Measurements from ENCODE around the gene DIDO1. TPM values are rescaled to one million over a fixed set of nuclear protein-coding genes. Genes with fewer than 3 reads are reported as not detected.

Gene DIDO1
- polyA plus RNA-seq, 1 experiment: 19.8 TPM

GRCh38 chr20:62885896-62886708 lies 40.2 kb downstream of the DIDO1 start:
- no peaks in the 10 kb centered on the region for H3K27me3 ChIP-seq (ENCODE audit: control insufficient read depth, insufficient read depth, low read length)
- TF ChIP-seq CTCF (IDR thresholded peaks at IDR 0.05; ENCODE audit: insufficient read depth, low read depth, low read length): no peak
- H3K4me3 ChIP-seq (ENCODE audit: low read depth, low read length): no peak overlapping the region
- CTCF ChIA-PET: interaction anchor here (1.3 to 7.8 kb wide), 3 partner anchors 14 to 22 kb away, joined by 4 to 44 read pairs (median 5); no protein-coding TSS in a partner anchor
- H3K36me3 ChIP-seq (ENCODE audit: control insufficient read depth, insufficient read depth, low read length): peaks cover 27% of the 10 kb centered on the region
- POLR2A ChIA-PET: no interaction called here
- DNase-seq (ENCODE audit: low read depth): no peak

DNA sequence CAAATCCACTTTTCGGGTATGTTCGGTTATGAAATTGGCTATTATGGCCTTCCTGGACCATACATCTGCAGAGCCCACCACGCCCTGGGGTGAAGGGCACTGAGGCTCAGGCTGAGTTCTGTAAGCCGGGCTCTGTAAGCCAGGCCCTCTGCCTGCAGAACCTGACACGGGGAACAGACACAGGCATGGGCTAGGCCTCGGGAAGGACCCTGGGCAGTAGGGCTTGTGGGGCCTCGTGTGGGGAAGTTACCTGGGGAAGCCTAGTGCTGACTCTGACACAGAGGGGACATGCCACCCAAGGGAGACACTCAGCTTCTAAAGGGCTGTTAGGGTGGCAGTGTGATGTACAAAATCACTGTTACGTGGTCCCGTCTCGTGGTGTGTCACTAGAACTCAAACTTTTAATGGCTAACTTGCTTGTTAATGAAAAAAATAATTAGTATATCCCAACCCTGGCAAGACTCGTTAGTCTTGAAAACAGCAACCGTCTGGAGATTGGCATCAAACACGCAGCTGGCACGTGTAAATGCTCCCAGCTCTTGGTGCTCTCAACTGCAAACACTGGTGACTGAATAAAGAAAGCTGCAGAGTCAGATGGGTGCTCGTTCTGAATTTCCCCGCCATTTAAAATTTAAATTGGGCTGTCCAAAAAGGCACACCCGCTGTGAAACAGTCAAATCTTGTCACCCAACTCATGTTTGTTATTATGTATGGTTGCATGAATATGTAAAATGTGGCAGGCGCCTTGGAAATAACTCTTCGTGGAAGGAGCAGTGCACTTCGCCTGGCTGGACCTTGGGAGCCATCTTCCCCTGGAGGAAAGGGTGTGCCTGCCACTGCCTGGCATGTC lies 41.0 kb downstream of the DIDO1 start:
- H3K4me3 ChIP-seq (ENCODE audit: low read depth, low read length): no peak overlapping the region
- POLR2A ChIA-PET: no interaction called here
- no peak for DNase-seq (ENCODE audit: low read depth)
- no peaks in the 10 kb centered on the region for H3K27me3 ChIP-seq (ENCODE audit: control insufficient read depth, insufficient read depth, low read length)
- TF ChIP-seq CTCF (IDR thresholded peaks at IDR 0.05; ENCODE audit: insufficient read depth, low read depth, low read length): no peak
- CTCF ChIA-PET: interaction anchor here (0.6 to 7.8 kb wide), 4 partner anchors 15 to 385 kb away, joined by 4 to 44 read pairs (median 4); no protein-coding TSS in a partner anchor
- peaks cover 27% of the 10 kb centered on the region for H3K36me3 ChIP-seq (ENCODE audit: control insufficient read depth, insufficient read depth, low read length)

DNA sequence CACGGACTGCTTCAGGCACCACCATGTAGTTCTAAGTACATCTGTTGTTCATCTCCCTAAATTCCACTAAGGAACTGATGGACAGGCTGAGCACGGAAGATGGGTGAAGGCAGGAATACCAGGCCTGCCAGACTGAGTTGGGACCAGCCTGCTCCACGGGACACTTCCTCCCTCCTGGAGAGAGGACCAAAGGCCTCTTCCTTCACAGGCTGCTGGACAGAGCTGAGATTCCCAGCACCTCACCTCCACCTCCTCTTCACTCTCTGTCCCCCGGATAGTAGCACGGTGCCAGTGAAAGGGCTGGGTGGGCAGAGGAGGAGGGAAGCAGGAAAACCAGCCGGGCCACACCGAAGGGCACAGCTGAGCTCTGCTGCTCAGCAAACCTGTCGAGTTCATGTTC lies 41.7 kb downstream of the DIDO1 start:
- no peak overlapping the region for H3K4me3 ChIP-seq (ENCODE audit: low read depth, low read length)
- peaks cover 24% of the 10 kb centered on the region for H3K36me3 ChIP-seq (ENCODE audit: control insufficient read depth, insufficient read depth, low read length)
- no peak for DNase-seq (ENCODE audit: low read depth)
- POLR2A ChIA-PET: no interaction called here
- H3K27me3 ChIP-seq (ENCODE audit: control insufficient read depth, insufficient read depth, low read length): no peaks in the 10 kb centered on the region
- TF ChIP-seq CTCF (IDR thresholded peaks at IDR 0.05; ENCODE audit: insufficient read depth, low read depth, low read length): no peak
- CTCF ChIA-PET: interaction anchor here (1.1 to 7.8 kb wide), 2 partner anchors 16 to 32 kb away, joined by 4 to 44 read pairs; no protein-coding TSS in a partner anchor

DNA sequence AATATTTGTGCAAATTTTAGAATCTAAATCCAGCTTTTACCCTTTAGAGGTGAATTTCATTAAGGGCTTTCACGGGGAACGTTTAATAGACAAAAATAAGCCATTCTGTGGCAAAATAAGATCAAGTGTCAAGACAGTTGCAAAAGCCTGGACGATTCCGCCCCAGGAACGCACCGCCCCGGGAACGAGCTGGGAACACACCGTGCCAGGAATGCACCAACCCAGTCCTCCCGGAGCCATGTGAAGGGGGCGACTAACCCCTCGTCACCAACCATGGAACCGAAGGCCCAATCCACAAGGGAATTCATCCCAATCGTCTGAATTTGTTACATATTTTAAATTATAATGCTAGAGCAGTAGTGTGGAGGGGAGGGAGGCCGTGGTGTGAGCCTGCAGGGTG lies 43.9 kb downstream of the DIDO1 start:
- ChIA-PET CTCF (no interaction called here), POLR2A (no interaction called here)
- Histone ChIP-seq H3K4me3 (ENCODE audit: low read depth, low read length) (no peak overlapping the region), H3K27me3 (ENCODE audit: control insufficient read depth, insufficient read depth, low read length) (no peaks in the 10 kb centered on the region), H3K36me3 (ENCODE audit: control insufficient read depth, insufficient read depth, low read length) (peaks cover 13% of the 10 kb centered on the region)
- TF ChIP-seq CTCF (IDR thresholded peaks at IDR 0.05; ENCODE audit: insufficient read depth, low read depth, low read length): no peak
- DNase-seq (ENCODE audit: low read depth): no peak

Measured in BJ (cell line).